GM12878 (cell line): Measurements from ENCODE around the gene ARHGAP22. TPM values are rescaled to one million over a fixed set of nuclear protein-coding genes. Genes with fewer than 3 reads are reported as not detected.

Experiments used
- ATAC-seq: fragments of 200-7000 bp; cut with Tn5 transposase; 3 replicates; pipeline ENCODE4 v1.9.1; 2020; ENCODE audit warnings: mild to moderate bottlenecking, moderate library complexity
- BruUV-seq: library from RNA; stranded (reverse); fragments of 400-500 nt; replicated peaks from 2 replicates; lab custom pipeline; 2021; lab: Mats Ljungman, UMichigan
- CTCF ChIA-PET: fragments of 300-600 bp; sonication (Branson Sonifier 250); formaldehyde crosslinking; extraction: SDS; loops from one replicate; lab custom pipeline; 2021; ENCODE audit warnings: inconsistent platforms; lab: Yijun Ruan, JAX
- POLR2A ChIA-PET: fragments of 350-600 bp; formaldehyde crosslinking; extraction: SDS; loops from one replicate; lab custom pipeline; 2021; ENCODE audit warnings: inconsistent platforms; lab: Charles Lee
- RAD21 ChIA-PET: fragments of 300-600 bp; sonication (Branson Sonifier 250); formaldehyde crosslinking; loops from one replicate; lab custom pipeline; 2023; ENCODE audit warnings: antibody characterized with exemption; ENCODE audit not compliant: unreplicated experiment; lab: Charles Lee
- SMC1A ChIA-PET: fragments of 300-600 bp; sonication (Branson Sonifier 250); formaldehyde crosslinking; loops from one replicate; lab custom pipeline; 2023; ENCODE audit not compliant: unreplicated experiment, uncharacterized antibody; lab: Charles Lee
- DNase-seq: peaks from one replicate; pipeline ENCODE4 v3.0.0-alpha.2; 2011; ENCODE audit warnings: low read depth, low spot score
- FAIRE-seq: peaks from 3 replicates; lab custom pipeline; 2011; peaks lifted over from hg19 to GRCh38; lab: Jason Lieb, UNC
- H2AFZ ChIP-seq: 2 replicates; pipeline ENCODE4 v1.6.0; 2011; ENCODE audit warnings: low read depth, low read length, control low read depth; ENCODE audit not compliant: control insufficient read depth
- H3K27ac ChIP-seq: 2 replicates; pipeline ENCODE4 v1.5.1; 2011; ENCODE audit warnings: control low read depth; ENCODE audit not compliant: control insufficient read depth, insufficient read depth
- H3K27me3 ChIP-seq, 2 experiments: replicated peaks in 1 of 2; 2 replicates each; pipeline versions ENCODE4 v1.6.0 to v1.6.1; 2011; ENCODE audit warnings: low read length in 1 of 2; ENCODE audit not compliant: control insufficient read depth in 2 of 2, insufficient read depth in 2 of 2
- H3K36me3 ChIP-seq, 2 experiments: 2 replicates each; pipeline ENCODE4 v1.5.1; 2011; ENCODE audit warnings: low read length in 1 of 2; ENCODE audit not compliant: control insufficient read depth in 2 of 2, insufficient read depth in 2 of 2
- H3K4me1 ChIP-seq: 2 replicates; pipeline ENCODE4 v1.6.1; 2011; ENCODE audit warnings: mild to moderate bottlenecking, low read length, moderate library complexity, mixed read lengths; ENCODE audit not compliant: control insufficient read depth, insufficient read depth
- H3K4me2 ChIP-seq: 2 replicates; pipeline ENCODE4 v1.6.0; 2011; ENCODE audit warnings: control low read depth; ENCODE audit not compliant: control insufficient read depth, insufficient read depth
- H3K4me3 ChIP-seq: fragments of 200-600 bp; sonication (generic); 2 replicates; pipeline ENCODE4 v1.5.1; 2016
- H3K79me2 ChIP-seq: 2 replicates; pipeline ENCODE4 v1.6.0; 2011; ENCODE audit warnings: low read length; ENCODE audit not compliant: control insufficient read depth, insufficient read depth
- H3K9ac ChIP-seq: 2 replicates; pipeline ENCODE4 v1.8.0; 2011; ENCODE audit warnings: low read length, control low read depth, mixed read lengths; ENCODE audit not compliant: control insufficient read depth, insufficient read depth
- H3K9me3 ChIP-seq: replicated peaks from 3 replicates; pipeline ENCODE4 v1.5.1; 2011; ENCODE audit warnings: mild to moderate bottlenecking, low read length; ENCODE audit not compliant: control insufficient read depth, insufficient read depth
- H4K20me1 ChIP-seq: 2 replicates; pipeline ENCODE4 v1.6.0; 2011; ENCODE audit not compliant: control insufficient read depth, insufficient read depth
- FOXM1 ChIP-seq: IDR thresholded peaks from 2 replicates; pipeline ENCODE4 v1.6.1; 2012; ENCODE audit warnings: low read depth, mild to moderate bottlenecking, inconsistent platforms, low read length, moderate library complexity
- MEF2B ChIP-seq: fragments of 450-650 bp; IDR thresholded peaks from 2 replicates; pipeline ENCODE4 v1.6.1; 2018; ENCODE audit warnings: mild to moderate bottlenecking, moderate library complexity; ENCODE audit not compliant: partially characterized antibody, poor library complexity, severe bottlenecking
- NR2F1 ChIP-seq: fragments of 450-650 bp; conservative IDR thresholded peaks from 2 replicates; pipeline ENCODE4 v1.6.1; 2017; ENCODE audit warnings: mild to moderate bottlenecking
- SMAD5 ChIP-seq: IDR thresholded peaks from 2 replicates; pipeline ENCODE4 v1.6.1; 2016; ENCODE audit warnings: antibody characterized with exemption, low read depth
- SRF ChIP-seq, 2 experiments: IDR thresholded peaks; 2 replicates each; pipeline ENCODE4 v1.6.1; 2011; ENCODE audit warnings: low read depth in 2 of 2, low read length in 2 of 2, mild to moderate bottlenecking in 1 of 2, moderate library complexity in 1 of 2
- ZNF592 ChIP-seq: fragments of 450-650 bp; IDR thresholded peaks from 2 replicates; pipeline ENCODE4 v1.6.1; 2017; ENCODE audit warnings: mild to moderate bottlenecking, moderate library complexity
- WGBS: methylation state at CpG from one replicate; pipeline ENCODE4 v1.1.6; 2016; ENCODE audit warnings: low lambda C conversion rate; ENCODE audit not compliant: insufficient replicate concordance, insufficient coverage; ENCODE audit errors: missing lambda C conversion rate; 5-methylcytosine and 5-hydroxymethylcytosine counted together
- in situ Hi-C: fragments of 300-500 bp; cut with MboI; formaldehyde crosslinking; loops from 9 replicates; pipeline ENCODE4 v1.14.3; 2018; ENCODE audit warnings: mixed read lengths
- intact Hi-C: fragments of 100-400 bp; cut with micrococcal nuclease; formaldehyde crosslinking; loops from one replicate; pipeline ENCODE4 v1.14.2; 2022; ENCODE audit not compliant: unreplicated experiment
- polyA plus RNA-seq, 11 experiments: library from polyadenylated mRNA; depleted of rRNA in 4 of 11; unstranded in 6 of 11; stranded (reverse) in 5 of 11; fragments of >200 nt; fragmentation: Nextera tagmentation in 4 of 11; fragmentation: Illumina TruSeq in 1 of 11; extraction: Ambion mirVana in 4 of 11; extraction: Trizol in 1 of 11; gene quantifications; 1 replicate in 1 of 11; 2 replicates in 10 of 11; pipeline versions ENCODE4 v1.2.1 to v1.2.3, GENCODE V29; 2011 to 2016; ENCODE audit warnings: inconsistent platforms in 2 of 11, missing spikeins in 2 of 11, low read depth in 1 of 11
- total RNA-seq, 4 experiments: library from RNA; depleted of rRNA in 3 of 4; stranded (reverse); fragments of >200 nt in 3 of 4; fragmentation: Illumina TruSeq in 1 of 4; extraction: Trizol in 1 of 4; gene quantifications; 2 replicates each; pipeline versions ENCODE4 v1.2.1 to v1.2.3, GENCODE V29; 2013 to 2021

ARHGAP22 gene
- total and polyA plus RNA-seq, 10 of the 15 experiments (the other 5 are each of a cell fraction or from before 2014, with no cell fraction given) = 0.07 to 0.61 (median 0.18) TPM; not detected in 5

DNA sequence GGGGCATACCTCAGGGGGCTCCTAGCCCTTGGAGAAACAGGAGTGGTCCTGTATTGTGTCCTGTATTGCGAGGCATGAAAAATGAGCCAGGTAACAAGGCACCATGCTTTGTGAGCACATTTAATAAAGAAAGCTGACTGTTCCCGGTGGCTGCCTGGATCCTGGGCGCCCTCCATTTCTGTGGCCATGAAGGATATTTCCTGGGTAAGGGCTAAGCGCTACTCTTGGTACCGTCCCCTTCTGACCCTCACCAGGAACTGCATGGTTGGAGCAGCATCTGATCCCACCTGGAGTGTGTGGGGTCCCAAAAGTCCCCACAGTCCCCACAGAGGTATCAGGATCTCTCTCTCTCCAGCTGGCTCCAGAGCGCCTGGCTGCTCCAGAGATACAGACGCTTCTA is 158.9 kb downstream of the ARHGAP22 start (continued):
- no peak for TF ChIP-seq ZNF592
- TF ChIP-seq, all 136 proteins: peak for 0

- CTCF ChIA-PET = interaction anchor here (0.7 to 1.8 kb wide), 7 partner anchors 12 to 211 kb away, joined by 3 to 5 read pairs (median 4); no protein-coding TSS in a partner anchor
Observed at GRCh38 chr10:48444861-48445841, 159.7 kb downstream of the ARHGAP22 start.

More at GRCh38 chr10:48444861-48445841, 159.7 kb downstream of the ARHGAP22 start:
- Histone ChIP-seq H3K79me2 (no peaks in the 10 kb centered on the region), H3K4me2 (no peak overlapping the region), H3K4me3 (no peak overlapping the region), H3K27me3 (no peaks in the 10 kb centered on the region; a peak in 1 of 4 replicates), H3K9me3 (no peaks in the 10 kb centered on the region), H2AFZ (no peak overlapping the region), H3K4me1 (no peaks in the 10 kb centered on the region), H3K9ac (no peak overlapping the region), H3K36me3 (no peaks in the 10 kb centered on the region), H3K27ac (no peak overlapping the region), H4K20me1 (no peaks in the 10 kb centered on the region)
- intact Hi-C loops (no loop called here), in situ Hi-C loops (no loop called here)
- 53% methylated on average over 20 of the region's 20 CpGs for WGBS
- TF ChIP-seq SRF (IDR thresholded peaks at IDR 0.05; ENCODE audit: low read depth in 2 of 2, low read length in 2 of 2) (no peak), SMAD5 (no peak), MEF2B (no peak), FOXM1 (no peak), NR2F1 (no peak)
- no peak for FAIRE-seq
- no TSS peak for BruUV-seq
- no peak for DNase-seq
- POLR2A ChIA-PET = no interaction called here
- ATAC-seq = peak; percentile 14; the same call in 2 of the 3 replicates
- RAD21 ChIA-PET = interaction anchor here (1.0 to 3.8 kb wide), 5 partner anchors 58 to 211 kb away, joined by 3 to 19 read pairs (median 5); no protein-coding TSS in a partner anchor
- SMC1A ChIA-PET = interaction anchor here (0.5 to 1.0 kb wide), 4 partner anchors 54 to 695 kb away, joined by 3 to 4 read pairs (median 3); no protein-coding TSS in a partner anchor
